Large intestine (tissue), 1 donor: ENCODE data around the gene NOL12. TPM values are rescaled to one million over a fixed set of nuclear protein-coding genes. Genes with fewer than 3 reads are reported as not detected.

Experiments
- polyA plus RNA-seq: library from polyadenylated mRNA; unstranded; fragments of 120-200 nt; gene quantifications from one replicate; pipeline ENCODE4 v1.2.1, GENCODE V29; 2013

Gene NOL12
- polyA plus RNA-seq, 1 donor, result 18.1 TPM

Other genes with a start within 250 kb of the NOL12 start
- 9.1 TPM for gene MFNG, start 200.0 kb upstream of the NOL12 start, polyA plus RNA-seq
- gene CARD10, start 166.9 kb upstream of the NOL12 start, polyA plus RNA-seq, result 36.0 TPM
- 50.3 TPM for gene CDC42EP1, start 125.9 kb upstream of the NOL12 start, polyA plus RNA-seq
- 308 TPM for gene LGALS2, start 106.3 kb upstream of the NOL12 start, polyA plus RNA-seq
- gene GGA1, start 77.5 kb upstream of the NOL12 start, polyA plus RNA-seq, result 49.7 TPM
- gene SH3BP1, start 46.7 kb upstream of the NOL12 start, polyA plus RNA-seq, result 59.4 TPM
- gene PDXP, start 27.6 kb upstream of the NOL12 start, polyA plus RNA-seq, result 24.7 TPM
- 644 TPM for gene LGALS1, start 10.7 kb upstream of the NOL12 start, polyA plus RNA-seq
- 43.5 TPM for gene TRIOBP, start 10.7 kb downstream of the NOL12 start, polyA plus RNA-seq
- gene GCAT, start 121.6 kb downstream of the NOL12 start, polyA plus RNA-seq, result 9.2 TPM
- gene GALR3, start 137.0 kb downstream of the NOL12 start, polyA plus RNA-seq, result 0.04 TPM
- 25.1 TPM for gene ANKRD54, start 158.0 kb downstream of the NOL12 start, polyA plus RNA-seq
- gene EIF3L, start 163.1 kb downstream of the NOL12 start, polyA plus RNA-seq, result 644 TPM
- 14.5 TPM for gene MICALL1, start 220.0 kb downstream of the NOL12 start, polyA plus RNA-seq